ENCODE results near the gene CRYBB3.

DNA sequence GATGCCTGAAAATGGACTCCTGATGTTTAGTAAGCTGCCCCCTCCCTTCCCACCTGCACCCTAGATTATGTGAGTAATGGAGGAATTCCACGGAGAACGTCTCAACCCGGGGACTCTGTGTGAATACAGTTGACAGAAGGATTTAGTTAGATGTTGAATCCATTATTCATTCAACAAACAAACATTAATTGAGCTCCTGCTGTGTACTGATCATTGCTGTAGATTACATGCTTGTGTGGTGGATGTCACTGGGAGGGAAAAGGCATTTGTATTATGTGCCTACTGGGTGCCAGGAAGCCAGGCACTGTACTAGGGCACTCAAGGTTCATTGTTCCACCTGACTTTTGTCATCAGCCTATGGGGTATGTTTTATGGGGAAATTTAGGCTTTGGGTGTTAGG lies 22.9 kb upstream of the CRYBB3 start:
- TF ChIP-seq, protein P1, sequence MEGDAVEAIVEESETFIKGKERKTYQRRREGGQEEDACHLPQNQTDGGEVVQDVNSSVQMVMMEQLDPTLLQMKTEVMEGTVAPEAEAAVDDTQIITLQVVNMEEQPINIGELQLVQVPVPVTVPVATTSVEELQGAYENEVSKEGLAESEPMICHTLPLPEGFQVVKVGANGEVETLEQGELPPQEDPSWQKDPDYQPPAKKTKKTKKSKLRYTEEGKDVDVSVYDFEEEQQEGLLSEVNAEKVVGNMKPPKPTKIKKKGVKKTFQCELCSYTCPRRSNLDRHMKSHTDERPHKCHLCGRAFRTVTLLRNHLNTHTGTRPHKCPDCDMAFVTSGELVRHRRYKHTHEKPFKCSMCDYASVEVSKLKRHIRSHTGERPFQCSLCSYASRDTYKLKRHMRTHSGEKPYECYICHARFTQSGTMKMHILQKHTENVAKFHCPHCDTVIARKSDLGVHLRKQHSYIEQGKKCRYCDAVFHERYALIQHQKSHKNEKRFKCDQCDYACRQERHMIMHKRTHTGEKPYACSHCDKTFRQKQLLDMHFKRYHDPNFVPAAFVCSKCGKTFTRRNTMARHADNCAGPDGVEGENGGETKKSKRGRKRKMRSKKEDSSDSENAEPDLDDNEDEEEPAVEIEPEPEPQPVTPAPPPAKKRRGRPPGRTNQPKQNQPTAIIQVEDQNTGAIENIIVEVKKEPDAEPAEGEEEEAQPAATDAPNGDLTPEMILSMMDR (IDR thresholded peaks at IDR 0.05 in 2 of 3, conservative IDR thresholded peaks at IDR 0.05 in 1 of 3; ENCODE audit: borderline replicate concordance in 1 of 3, insufficient read depth in 1 of 3, low read depth in 2 of 3, low read length in 2 of 3): no peak
- TF ChIP-seq RAD21 (IDR thresholded peaks at IDR 0.05; ENCODE audit: low read depth) (no peak), SP1 (IDR thresholded peaks at IDR 0.05; ENCODE audit: low read depth) (no peak), POLR2AphosphoS5 (IDR thresholded peaks at IDR 0.05; ENCODE audit: low read depth, low read length) (no peak), ATF3 (IDR thresholded peaks at IDR 0.05) (no peak), MAX (IDR thresholded peaks at IDR 0.05) (no peak)

Measured in HCT116 (cell line).